Stimulated activated CD8-positive, alpha-beta memory T cell treated with anti-CD3 and anti-CD28 coated beads, Interleukin-7, amount 100 ng/mL, for 4 hours (primary cell): ENCODE results near the gene PTPRN2.

Experiments used
- DNase-seq, 2 donors: peaks; one replicate each; pipeline ENCODE4 v3.0.0-alpha.2; 2020; ENCODE audit warnings: low read depth in 2 of 2

PTPRN2 gene

GRCh38 chr7:158401295-158401694 lies 186.3 kb downstream of the PTPRN2 start:
- no peak for DNase-seq

- DNase-seq, result no peak
Measured at GRCh38 chr7:158400601-158401225, 186.9 kb downstream of the PTPRN2 start.

GRCh38 chr7:158399762-158400161 lies 187.9 kb downstream of the PTPRN2 start:
- no peak for DNase-seq

GRCh38 chr7:158398750-158399149 lies 188.9 kb downstream of the PTPRN2 start:
- DNase-seq, result no peak

GRCh38 chr7:158397885-158398284 lies 189.7 kb downstream of the PTPRN2 start:
- no peak for DNase-seq

GRCh38 chr7:158396982-158397862 lies 190.4 kb downstream of the PTPRN2 start:
- DNase-seq, result no peak

GRCh38 chr7:158396301-158396905 lies 191.2 kb downstream of the PTPRN2 start:
- no peak for DNase-seq

- no peak for DNase-seq
Measured at GRCh38 chr7:158395780-158396278, 191.8 kb downstream of the PTPRN2 start.

- DNase-seq, result no peak
Measured at GRCh38 chr7:158395349-158395748, 192.3 kb downstream of the PTPRN2 start.

GRCh38 chr7:158394936-158395335 lies 192.7 kb downstream of the PTPRN2 start:
- DNase-seq, result no peak

- no peak for DNase-seq
Measured at GRCh38 chr7:158393926-158394625, 193.5 kb downstream of the PTPRN2 start.

- DNase-seq, result no peak
Measured at GRCh38 chr7:158392251-158392650, 195.4 kb downstream of the PTPRN2 start.

- no peak for DNase-seq
Measured at GRCh38 chr7:158391541-158391940, 196.1 kb downstream of the PTPRN2 start.

- DNase-seq, result no peak
Measured at GRCh38 chr7:158391141-158391540, 196.5 kb downstream of the PTPRN2 start.

- no peak for DNase-seq
Measured at GRCh38 chr7:158390460-158390859, 197.2 kb downstream of the PTPRN2 start.

GRCh38 chr7:158389514-158390425 lies 197.9 kb downstream of the PTPRN2 start:
- no peak for DNase-seq

GRCh38 chr7:158388928-158389327 lies 198.7 kb downstream of the PTPRN2 start:
- DNase-seq, result no peak

GRCh38 chr7:158388072-158388471 lies 199.6 kb downstream of the PTPRN2 start:
- no peak for DNase-seq

- no peak for DNase-seq
Measured at GRCh38 chr7:158387546-158387891, 200.1 kb downstream of the PTPRN2 start.

GRCh38 chr7:158386866-158387545 lies 200.6 kb downstream of the PTPRN2 start:
- no peak for DNase-seq

- no peak for DNase-seq
Measured at GRCh38 chr7:158386355-158386618, 201.3 kb downstream of the PTPRN2 start.
